HUES48 (cell line): ENCODE measurements around the gene BOLL.

Experiments
- H3K27ac ChIP-seq: one replicate; pipeline ENCODE4 v1.7.0; 2013; ENCODE audit warnings: low read depth, low read length, inconsistent platforms
- H3K27me3 ChIP-seq: 2 replicates; pipeline ENCODE4 v1.6.1; 2013; ENCODE audit warnings: mild to moderate bottlenecking, low read length; ENCODE audit not compliant: control insufficient read depth, insufficient read depth
- H3K36me3 ChIP-seq: 2 replicates; pipeline ENCODE4 v1.6.1; 2013; ENCODE audit warnings: low read length; ENCODE audit not compliant: control insufficient read depth, insufficient read depth
- H3K4me1 ChIP-seq: 2 replicates; pipeline ENCODE4 v1.6.1; 2013; ENCODE audit warnings: mild to moderate bottlenecking, low read length; ENCODE audit not compliant: control insufficient read depth, insufficient read depth
- H3K4me3 ChIP-seq: 2 replicates; pipeline ENCODE4 v1.5.1; 2013; ENCODE audit warnings: mild to moderate bottlenecking, low read depth, low read length
- H3K9ac ChIP-seq: 2 replicates; pipeline ENCODE4 v1.6.1; 2013; ENCODE audit warnings: mild to moderate bottlenecking, low read depth, low read length, moderate library complexity
- H3K9me3 ChIP-seq: 2 replicates; pipeline ENCODE4 v1.6.1; 2013; ENCODE audit warnings: low read length; ENCODE audit not compliant: control insufficient read depth, insufficient read depth

Gene BOLL

DNA sequence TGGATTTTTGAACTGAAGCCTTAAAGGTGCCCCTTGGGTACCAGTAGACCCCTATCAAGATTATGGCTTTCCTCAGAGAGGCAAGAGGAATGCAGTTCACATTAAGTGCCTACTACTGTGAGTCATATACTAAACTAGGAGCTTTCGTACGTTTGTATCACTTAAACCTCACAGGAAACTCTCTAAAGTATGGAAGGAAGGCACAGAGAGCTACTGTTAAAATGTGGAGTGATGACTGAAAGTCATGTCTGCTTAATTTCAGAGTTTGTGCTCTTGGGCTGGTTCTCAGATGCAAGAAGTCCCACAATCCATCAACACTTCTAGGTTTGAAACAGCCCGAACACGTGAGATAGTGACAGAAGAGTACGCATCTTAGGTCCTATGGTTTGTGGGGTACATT is 23.9 kb upstream of the BOLL start:
- H3K4me3 ChIP-seq = no peak overlapping the region
- H3K4me1 ChIP-seq = no peaks in the 10 kb centered on the region
- H3K27me3 ChIP-seq = peaks cover 37% of the 10 kb centered on the region
- H3K9ac ChIP-seq = no peak overlapping the region
- H3K9me3 ChIP-seq = no peaks in the 10 kb centered on the region
- no peak overlapping the region for H3K27ac ChIP-seq
- H3K36me3 ChIP-seq = no peaks in the 10 kb centered on the region

DNA sequence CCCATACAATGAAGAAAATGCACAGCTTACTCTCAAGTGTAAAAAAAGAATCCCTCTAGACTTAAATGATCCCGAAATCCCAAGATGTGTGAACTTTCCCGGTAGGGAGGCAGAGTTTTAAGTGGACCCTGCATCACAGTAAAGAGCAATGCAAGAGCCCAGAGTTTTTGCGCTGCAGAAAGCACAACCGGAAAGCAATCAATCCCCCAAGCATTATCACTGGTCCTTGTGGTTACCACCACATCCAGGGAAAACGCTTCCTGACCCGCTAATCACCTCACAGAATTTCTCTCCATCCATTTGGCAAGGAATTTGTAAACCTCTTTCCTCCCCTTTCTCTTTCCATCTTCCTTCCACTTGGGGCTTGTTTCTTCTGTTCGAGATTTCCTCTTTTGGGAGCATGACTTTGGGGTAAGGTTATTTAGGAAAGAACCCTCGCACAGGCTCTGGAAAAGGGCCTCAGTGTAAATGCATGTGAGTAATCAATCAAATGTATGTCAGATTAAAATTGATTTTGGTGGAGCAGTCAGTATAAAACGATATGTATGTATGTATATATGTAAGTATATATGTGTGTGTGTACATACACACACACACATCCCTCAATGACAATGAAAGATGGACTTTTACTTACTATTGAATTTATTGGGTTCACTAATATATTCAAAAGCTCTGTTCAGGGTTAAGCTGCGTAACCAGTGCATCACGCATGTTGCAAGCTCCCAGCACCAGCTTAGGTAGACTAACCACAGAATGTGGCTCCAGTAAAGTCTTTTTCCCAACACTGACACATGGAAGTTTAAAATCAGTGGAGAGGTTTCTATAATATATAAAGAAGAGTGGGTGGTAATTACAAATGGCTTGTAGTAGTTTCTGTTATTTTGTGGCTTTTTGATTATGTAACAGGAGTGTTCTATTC is 20.9 kb upstream of the BOLL start:
- Histone ChIP-seq H3K27ac (no peak overlapping the region), H3K4me1 (no peaks in the 10 kb centered on the region), H3K4me3 (peak overlapping the region; percentile 68), H3K27me3 (peaks cover 46% of the 10 kb centered on the region), H3K36me3 (no peaks in the 10 kb centered on the region), H3K9ac (no peak overlapping the region), H3K9me3 (no peaks in the 10 kb centered on the region)

DNA sequence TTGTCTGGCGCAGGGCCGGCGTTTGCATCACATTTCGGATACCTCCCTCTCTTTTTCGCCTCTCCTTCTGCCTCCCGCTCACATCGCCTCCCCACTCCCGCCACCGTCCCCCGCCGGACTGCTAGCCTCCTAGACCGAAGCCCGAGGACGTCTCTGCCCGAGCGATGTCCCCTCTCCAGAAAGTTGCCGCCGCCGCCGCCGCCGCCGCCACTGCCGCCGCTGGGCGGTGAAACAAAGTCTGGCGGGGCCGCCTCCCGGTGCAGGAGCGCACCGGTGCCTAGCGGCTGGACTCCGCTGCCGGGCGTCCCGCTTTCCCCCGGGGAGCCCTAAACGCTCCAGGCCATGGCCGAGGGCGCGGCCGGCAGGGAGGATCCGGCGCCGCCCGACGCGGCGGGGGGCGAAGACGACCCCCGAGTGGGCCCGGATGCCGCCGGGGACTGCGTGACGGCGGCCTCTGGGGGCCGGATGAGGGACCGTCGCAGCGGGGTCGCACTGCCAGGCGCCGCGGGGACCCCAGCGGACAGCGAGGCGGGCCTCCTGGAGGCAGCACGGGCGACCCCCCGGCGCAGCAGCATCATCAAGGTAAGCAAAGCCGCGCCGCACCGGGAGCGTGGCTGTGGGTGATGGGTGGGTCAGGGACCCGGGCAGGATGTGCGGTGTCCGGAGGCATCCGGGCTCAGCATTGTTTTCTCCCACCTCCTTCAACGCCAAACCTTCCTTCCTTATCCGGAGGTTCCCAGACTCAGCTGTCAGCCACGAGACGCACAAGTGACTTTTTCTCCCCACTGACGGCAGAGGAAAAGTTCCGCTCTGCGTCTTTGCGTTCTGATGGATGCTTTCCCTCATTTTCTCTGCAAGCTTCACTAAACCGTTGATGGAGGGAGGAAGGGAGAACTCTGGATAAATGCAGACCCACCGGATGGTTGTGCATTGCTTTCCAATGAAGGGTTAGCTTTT is 19.9 kb upstream of the BOLL start:
- Histone ChIP-seq H3K27ac (no peak overlapping the region), H3K4me3 (peak overlapping the region; percentile 68), H3K4me1 (no peaks in the 10 kb centered on the region), H3K27me3 (peaks cover 46% of the 10 kb centered on the region), H3K36me3 (no peaks in the 10 kb centered on the region), H3K9ac (no peak overlapping the region), H3K9me3 (no peaks in the 10 kb centered on the region)

DNA sequence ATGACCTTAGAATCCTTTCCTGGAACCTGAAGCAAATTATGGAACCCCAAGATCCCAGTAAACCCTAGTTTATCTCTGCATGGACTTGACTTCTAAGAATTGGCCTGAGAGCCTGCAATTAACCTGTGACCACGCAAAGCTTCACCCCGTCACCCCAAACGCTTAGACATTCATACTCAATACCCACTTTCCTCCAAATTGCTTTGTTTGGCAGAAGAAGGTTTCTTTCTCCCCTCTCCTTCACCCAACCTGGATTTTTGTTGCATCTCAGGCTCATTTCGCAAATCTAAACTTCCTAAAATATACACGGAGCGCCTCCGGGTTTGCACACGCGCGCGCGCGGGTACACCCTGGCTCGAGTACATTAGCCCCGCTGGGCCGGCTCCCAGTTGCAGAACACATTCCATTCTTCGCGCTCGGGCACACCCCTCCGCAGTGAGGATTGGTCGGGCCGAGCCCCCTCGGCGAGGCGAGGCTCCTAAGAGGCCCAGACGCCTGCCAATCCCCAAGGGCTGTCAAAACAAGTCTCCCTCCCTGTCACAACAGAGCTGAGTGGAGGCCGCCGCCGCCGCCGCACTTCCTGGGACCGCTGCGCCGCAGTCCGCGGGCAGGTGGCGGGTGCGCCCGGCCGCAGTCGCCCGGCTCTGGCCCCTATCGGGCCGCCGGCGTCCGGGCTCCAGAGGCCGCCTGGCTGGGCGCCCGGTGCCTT is 19.1 kb upstream of the BOLL start, which contains the start of gene PLCL1:
PLCL1 (plus strand) TSS at position 545 of the 709 bp plus-strand sequence.
- Histone ChIP-seq H3K27me3 (peaks cover 46% of the 10 kb centered on the region), H3K4me1 (no peaks in the 10 kb centered on the region), H3K4me3 (peak within 1 kb of the TSS; percentile 68), H3K9ac (no peak within 1 kb of the TSS), H3K27ac (no peak within 1 kb of the TSS), H3K36me3 (no peaks in the 10 kb centered on the region), H3K9me3 (no peaks in the 10 kb centered on the region)

DNA sequence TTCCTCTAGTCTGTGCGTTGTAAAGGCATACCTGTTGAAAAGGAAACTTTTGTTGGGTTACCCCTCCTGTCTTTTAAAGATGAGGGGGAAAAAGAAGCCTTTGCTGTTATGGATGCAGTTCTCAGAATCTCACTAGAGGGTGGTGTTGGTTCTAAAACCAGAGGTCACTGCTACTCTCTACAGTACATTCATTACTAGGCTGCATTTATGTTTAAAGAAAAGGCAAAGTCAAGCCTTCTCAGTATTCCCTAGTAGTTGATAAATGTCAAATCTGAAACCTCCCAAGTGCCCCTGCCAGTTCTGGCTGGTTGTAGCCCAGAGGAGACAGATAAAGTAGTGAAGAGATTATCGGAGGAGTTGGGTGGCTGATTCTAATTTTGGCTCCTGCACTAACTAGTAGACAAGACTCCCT is 17.9 kb upstream of the BOLL start:
- H3K4me3 ChIP-seq = no peak overlapping the region

DNA sequence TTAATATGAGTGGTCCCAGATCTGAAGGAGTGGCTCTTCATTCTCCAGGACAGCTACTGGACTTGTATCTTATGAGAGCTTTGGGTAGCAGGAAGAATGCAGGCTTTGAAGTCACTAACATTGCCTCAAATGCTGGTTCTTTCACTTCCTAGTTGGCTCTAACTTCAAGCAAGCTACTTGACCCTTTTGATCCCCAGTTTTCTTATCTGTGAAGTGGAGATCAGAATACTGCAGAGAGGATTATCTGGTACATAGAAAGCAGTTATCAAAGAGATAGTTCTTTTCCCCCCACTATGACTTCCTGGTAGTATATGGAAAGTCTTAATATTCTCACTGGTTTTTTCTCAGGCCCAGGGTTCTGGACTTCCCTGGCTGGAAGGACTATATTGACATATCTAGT is 15.9 kb upstream of the BOLL start:
- Histone ChIP-seq H3K9ac (no peak overlapping the region), H3K27ac (no peak overlapping the region), H3K4me3 (no peak overlapping the region), H3K36me3 (no peaks in the 10 kb centered on the region), H3K27me3 (peaks cover 25% of the 10 kb centered on the region), H3K4me1 (no peaks in the 10 kb centered on the region), H3K9me3 (0 out of 2 replicates have a peak, but pooled peaks cover 4% of the 10 kb centered on the region)

More for the DNA sequence above, 17.9 kb upstream of the BOLL start:
- H3K27ac ChIP-seq = no peak overlapping the region
- no peaks in the 10 kb centered on the region for H3K4me1 ChIP-seq
- peaks cover 45% of the 10 kb centered on the region for H3K27me3 ChIP-seq
- H3K9me3 ChIP-seq = no peaks in the 10 kb centered on the region
- no peaks in the 10 kb centered on the region for H3K36me3 ChIP-seq
- no peak overlapping the region for H3K9ac ChIP-seq

DNA sequence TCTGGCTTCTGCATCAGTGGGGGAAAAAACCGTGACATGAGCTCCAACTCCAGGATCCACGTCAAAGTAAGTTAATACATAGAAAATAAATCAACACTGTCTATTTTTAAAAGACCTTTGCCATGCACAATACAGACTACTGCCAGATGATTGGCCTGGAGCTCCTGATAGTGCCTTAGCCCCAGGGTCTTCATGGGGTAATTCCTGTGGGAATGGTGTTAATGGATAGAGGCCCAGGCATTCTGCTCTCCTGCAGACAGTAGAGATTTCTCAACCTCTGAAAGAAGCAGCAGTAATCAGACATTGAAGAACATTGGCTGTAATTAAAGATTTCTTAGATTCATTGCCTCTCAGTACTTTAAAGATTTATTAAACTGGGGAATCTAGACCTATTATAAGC is 15.0 kb upstream of the BOLL start:
- peaks cover 16% of the 10 kb centered on the region for H3K27me3 ChIP-seq
- H3K27ac ChIP-seq = no peak overlapping the region

DNA sequence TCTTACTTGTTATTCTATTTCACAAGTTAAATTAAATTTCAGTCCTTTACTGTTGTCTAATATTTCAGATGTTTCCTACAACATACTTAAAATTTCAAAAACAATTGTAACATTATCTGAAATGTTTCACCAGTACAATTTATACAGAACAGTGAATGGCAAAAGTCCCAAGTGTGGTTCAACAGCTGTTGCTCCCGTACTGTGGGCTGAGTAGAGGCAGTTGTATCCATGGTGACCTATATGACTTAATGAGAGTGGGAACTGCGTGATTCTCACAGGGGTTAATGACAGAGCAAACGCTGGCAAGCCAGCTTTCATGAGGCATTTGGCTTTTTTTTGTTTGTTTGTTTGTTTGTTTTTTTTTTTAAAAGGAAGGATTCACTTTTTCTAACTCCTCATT is 13.9 kb upstream of the BOLL start:
- Histone ChIP-seq H3K27ac (no peak overlapping the region), H3K9ac (no peak overlapping the region), H3K9me3 (0 out of 2 replicates have a peak, but pooled peaks cover 4% of the 10 kb centered on the region), H3K36me3 (no peaks in the 10 kb centered on the region), H3K27me3 (peaks cover 9% of the 10 kb centered on the region), H3K4me1 (no peaks in the 10 kb centered on the region), H3K4me3 (no peak overlapping the region)

More for the DNA sequence above, 15.0 kb upstream of the BOLL start:
- Histone ChIP-seq H3K4me3 (no peak overlapping the region), H3K36me3 (no peaks in the 10 kb centered on the region), H3K4me1 (no peaks in the 10 kb centered on the region), H3K9ac (no peak overlapping the region), H3K9me3 (0 out of 2 replicates have a peak, but pooled peaks cover 4% of the 10 kb centered on the region)

DNA sequence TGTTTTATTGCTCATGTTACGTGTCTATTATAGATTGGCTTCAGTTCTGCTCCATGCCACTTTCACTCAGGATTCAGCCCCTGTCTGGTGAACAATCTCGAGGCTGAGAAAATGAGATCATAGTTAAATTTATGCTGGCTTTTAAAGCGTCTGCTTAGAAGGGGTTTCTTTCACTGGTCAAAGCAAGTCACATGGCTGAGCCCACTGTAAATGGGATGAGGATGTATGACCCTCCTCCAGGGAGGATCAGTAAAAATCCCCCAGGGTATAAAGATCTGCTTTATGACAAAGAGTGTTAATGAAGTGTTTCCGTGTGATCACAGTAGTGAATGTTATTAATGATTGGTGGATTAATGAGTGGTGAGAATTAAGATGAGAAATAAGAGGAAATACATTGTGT is 13.1 kb upstream of the BOLL start:
- Histone ChIP-seq H3K4me1 (no peaks in the 10 kb centered on the region), H3K9ac (no peak overlapping the region), H3K27me3 (0 out of 2 replicates have a peak, but pooled peaks cover under 1% of the 10 kb centered on the region), H3K9me3 (0 out of 2 replicates have a peak, but pooled peaks cover 4% of the 10 kb centered on the region), H3K36me3 (no peaks in the 10 kb centered on the region), H3K4me3 (no peak overlapping the region), H3K27ac (no peak overlapping the region)

DNA sequence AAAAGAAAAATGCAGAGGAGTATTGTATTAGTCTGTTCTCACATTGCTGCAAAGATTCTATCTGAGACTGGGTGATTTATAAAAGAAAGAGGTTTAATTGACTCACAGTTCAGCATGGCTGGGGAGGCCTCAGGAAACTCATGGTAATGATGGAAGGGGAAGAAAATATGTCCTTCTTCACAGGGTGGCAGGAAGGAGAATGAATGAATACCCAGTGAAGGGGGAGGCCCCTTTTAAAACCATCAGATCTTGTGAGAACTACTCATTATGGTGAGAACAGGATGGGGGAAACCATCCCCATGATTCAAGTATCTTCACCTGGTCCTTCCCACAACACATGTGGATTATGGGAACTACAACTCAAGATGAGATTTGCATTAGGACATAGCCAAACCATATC is 10.2 kb upstream of the BOLL start:
- H3K27ac ChIP-seq = no peak overlapping the region
- H3K9me3 ChIP-seq = 0 out of 2 replicates have a peak, but pooled peaks cover 4% of the 10 kb centered on the region
- H3K36me3 ChIP-seq = no peaks in the 10 kb centered on the region
- no peak overlapping the region for H3K4me3 ChIP-seq
- no peaks in the 10 kb centered on the region for H3K4me1 ChIP-seq
- H3K9ac ChIP-seq = no peak overlapping the region
- no peaks in the 10 kb centered on the region for H3K27me3 ChIP-seq
